DOHH2 (cell line): Measurements from ENCODE around the gene RGS7.

ENCODE experiments used
- H3F3A ChIP-seq: fragments of 200-600 bp; sonication (generic), shearing (Covaris generic); 2 replicates; pipeline ENCODE4 v1.6.0; 2016; ENCODE audit warnings: antibody characterized with exemption, mild to moderate bottlenecking; ENCODE audit not compliant: control insufficient read depth, insufficient read depth
- H3K27ac ChIP-seq: fragments of 200-600 bp; sonication (generic); 2 replicates; pipeline ENCODE4 v1.5.1; 2014; ENCODE audit warnings: low read depth, mild to moderate bottlenecking, low read length, moderate library complexity
- H3K27me3 ChIP-seq: fragments of 200-600 bp; sonication (generic); 2 replicates; pipeline ENCODE4 v1.6.1; 2014; ENCODE audit warnings: mild to moderate bottlenecking, low read length, mixed read lengths; ENCODE audit not compliant: control insufficient read depth
- H3K36me3 ChIP-seq: fragments of 200-600 bp; sonication (generic); 2 replicates; pipeline ENCODE4 v1.6.1; 2014; ENCODE audit warnings: mild to moderate bottlenecking, low read length, moderate library complexity, mixed read lengths; ENCODE audit not compliant: control insufficient read depth
- H3K4me1 ChIP-seq: fragments of 200-600 bp; sonication (generic); 2 replicates; pipeline ENCODE4 v1.6.1; 2014; ENCODE audit warnings: mild to moderate bottlenecking, low read length, mixed read lengths; ENCODE audit not compliant: control insufficient read depth
- H3K4me2 ChIP-seq: fragments of 200-600 bp; sonication (generic); 2 replicates; pipeline ENCODE4 v1.6.0; 2014; ENCODE audit warnings: mild to moderate bottlenecking, low read length, moderate library complexity
- H3K4me3 ChIP-seq: fragments of 200-600 bp; sonication (generic); 2 replicates; pipeline ENCODE4 v1.5.1; 2014; ENCODE audit warnings: mild to moderate bottlenecking, low read length, mixed read lengths
- H3K79me2 ChIP-seq: fragments of 200-600 bp; sonication (generic); 2 replicates; pipeline ENCODE4 v1.6.1; 2014; ENCODE audit warnings: mild to moderate bottlenecking, low read length, mixed read lengths; ENCODE audit not compliant: control insufficient read depth
- H3K9me2 ChIP-seq: fragments of 200-600 bp; sonication (generic); replicated peaks from 2 replicates; pipeline ENCODE4 v1.6.1; 2014; ENCODE audit warnings: mild to moderate bottlenecking, low read length, mixed read lengths; ENCODE audit not compliant: control insufficient read depth
- H3K9me3 ChIP-seq: fragments of 200-600 bp; sonication (generic); 2 replicates; pipeline ENCODE4 v1.6.1; 2014; ENCODE audit warnings: antibody characterized with exemption, low read length, mixed read lengths; ENCODE audit not compliant: control insufficient read depth, insufficient read depth
- H4K20me1 ChIP-seq: fragments of 200-600 bp; sonication (generic); 2 replicates; pipeline ENCODE4 v1.6.0; 2014; ENCODE audit warnings: low read depth, mild to moderate bottlenecking, antibody characterized with exemption, low read length, moderate library complexity; ENCODE audit not compliant: control insufficient read depth, insufficient read depth
- EZH2phosphoT487 ChIP-seq: fragments of 200-600 bp; sonication (generic); IDR thresholded peaks from 2 replicates; pipeline ENCODE4 v1.6.1; 2017; ENCODE audit warnings: borderline replicate concordance, mild to moderate bottlenecking, antibody characterized with exemption, low read length, moderate library complexity, mixed read lengths
- TF ChIP-seq, protein P1 (sequence below): fragments of 200-600 bp; sonication (generic); IDR thresholded peaks from one replicate; pipeline ENCODE4 v1.5.1; 2014; ENCODE audit warnings: antibody characterized with exemption, mild to moderate bottlenecking, low read depth, low read length; ENCODE audit not compliant: poor library complexity, severe bottlenecking

Gene RGS7

DNA sequence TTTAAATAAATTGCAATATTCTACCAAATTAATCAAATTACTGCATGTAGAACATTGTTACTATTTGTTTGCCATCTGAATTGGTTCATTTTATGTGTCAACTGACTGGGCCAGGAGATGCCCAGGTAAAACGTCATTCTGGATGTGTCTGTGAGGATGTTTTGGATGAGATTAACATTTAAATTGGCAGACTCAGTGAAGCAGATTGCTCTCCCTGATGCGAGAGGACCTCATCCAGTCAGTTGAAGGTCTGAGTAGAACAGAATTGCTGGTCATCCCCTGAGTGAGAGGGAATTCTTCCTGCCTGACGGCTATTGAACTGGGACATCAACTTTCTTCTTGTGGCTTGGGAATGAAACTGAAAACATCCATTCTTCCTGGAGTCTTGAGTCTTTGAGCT lies 623.0 kb downstream of the RGS7 start:
- Histone ChIP-seq H3K9me2 (no peaks in the 10 kb centered on the region), H3K27ac (no peak overlapping the region), H3K27me3 (no peaks in the 10 kb centered on the region; the same call in 1 of the 2 replicates), H4K20me1 (no peaks in the 10 kb centered on the region), H3K4me2 (no peak overlapping the region), H3K4me3 (no peak overlapping the region), H3F3A (no peaks in the 10 kb centered on the region), H3K4me1 (no peaks in the 10 kb centered on the region), H3K36me3 (no peaks in the 10 kb centered on the region), H3K79me2 (no peaks in the 10 kb centered on the region), H3K9me3 (no peaks in the 10 kb centered on the region)
- no peak for TF ChIP-seq EZH2phosphoT487
- TF ChIP-seq, protein P1, sequence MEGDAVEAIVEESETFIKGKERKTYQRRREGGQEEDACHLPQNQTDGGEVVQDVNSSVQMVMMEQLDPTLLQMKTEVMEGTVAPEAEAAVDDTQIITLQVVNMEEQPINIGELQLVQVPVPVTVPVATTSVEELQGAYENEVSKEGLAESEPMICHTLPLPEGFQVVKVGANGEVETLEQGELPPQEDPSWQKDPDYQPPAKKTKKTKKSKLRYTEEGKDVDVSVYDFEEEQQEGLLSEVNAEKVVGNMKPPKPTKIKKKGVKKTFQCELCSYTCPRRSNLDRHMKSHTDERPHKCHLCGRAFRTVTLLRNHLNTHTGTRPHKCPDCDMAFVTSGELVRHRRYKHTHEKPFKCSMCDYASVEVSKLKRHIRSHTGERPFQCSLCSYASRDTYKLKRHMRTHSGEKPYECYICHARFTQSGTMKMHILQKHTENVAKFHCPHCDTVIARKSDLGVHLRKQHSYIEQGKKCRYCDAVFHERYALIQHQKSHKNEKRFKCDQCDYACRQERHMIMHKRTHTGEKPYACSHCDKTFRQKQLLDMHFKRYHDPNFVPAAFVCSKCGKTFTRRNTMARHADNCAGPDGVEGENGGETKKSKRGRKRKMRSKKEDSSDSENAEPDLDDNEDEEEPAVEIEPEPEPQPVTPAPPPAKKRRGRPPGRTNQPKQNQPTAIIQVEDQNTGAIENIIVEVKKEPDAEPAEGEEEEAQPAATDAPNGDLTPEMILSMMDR = no peak

DNA sequence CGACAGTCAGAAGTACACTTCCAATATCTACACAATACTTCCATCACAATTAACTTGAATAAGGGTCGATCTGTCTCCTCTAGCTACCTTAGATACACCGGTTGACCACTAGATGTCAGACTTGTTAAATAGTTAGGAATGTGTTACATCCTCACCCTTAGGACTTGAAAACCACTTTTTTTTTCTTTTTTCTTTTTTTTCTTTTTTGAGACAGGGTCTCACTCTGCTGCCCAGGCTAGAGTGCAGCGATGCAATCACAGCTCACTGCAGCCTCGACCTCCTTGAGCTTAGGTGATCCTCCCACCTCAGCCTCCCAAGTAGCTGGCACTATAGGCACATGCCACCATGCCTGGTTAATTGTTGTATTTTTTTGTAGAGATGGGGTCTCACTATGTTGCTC lies 624.6 kb downstream of the RGS7 start:
- no peaks in the 10 kb centered on the region for H3K9me3 ChIP-seq
- no peaks in the 10 kb centered on the region for H3K4me1 ChIP-seq
- no peak for TF ChIP-seq EZH2phosphoT487
- TF ChIP-seq, protein P1 = peak; percentile 63
- H3K36me3 ChIP-seq = no peaks in the 10 kb centered on the region
- H3K27me3 ChIP-seq = no peaks in the 10 kb centered on the region; the same call in 1 of the 2 replicates
- H3F3A ChIP-seq = no peaks in the 10 kb centered on the region
- no peak overlapping the region for H3K27ac ChIP-seq
- no peak overlapping the region for H3K4me3 ChIP-seq
- H3K9me2 ChIP-seq = no peaks in the 10 kb centered on the region
- no peaks in the 10 kb centered on the region for H3K79me2 ChIP-seq
- H3K4me2 ChIP-seq = no peak overlapping the region
- no peaks in the 10 kb centered on the region for H4K20me1 ChIP-seq
